IPS DF 6.9 (cell line): ENCODE results near the gene SEMA4A.
A peak's percentile ranks its signal among the peaks of the same experiment; 100 is the strongest.

Experiments
- DNase-seq: peaks from one replicate; pipeline ENCODE4 v3.0.0-alpha.2; 2013; ENCODE audit warnings: low read depth, low spot score
- H3K27ac ChIP-seq: one replicate; pipeline ENCODE4 v1.5.1; 2013; ENCODE audit warnings: low read length, control low read depth
- H3K27me3 ChIP-seq: 2 replicates; pipeline ENCODE4 v1.6.1; 2013; ENCODE audit warnings: mild to moderate bottlenecking, low read length; ENCODE audit not compliant: control insufficient read depth, insufficient read depth
- H3K36me3 ChIP-seq: 2 replicates; pipeline ENCODE4 v1.6.1; 2013; ENCODE audit warnings: low read length; ENCODE audit not compliant: control insufficient read depth, insufficient read depth
- H3K4me1 ChIP-seq: 2 replicates; pipeline ENCODE4 v1.6.1; 2013; ENCODE audit warnings: low read length; ENCODE audit not compliant: control insufficient read depth, insufficient read depth
- H3K4me3 ChIP-seq: 2 replicates; pipeline ENCODE4 v1.5.1; 2013; ENCODE audit warnings: mild to moderate bottlenecking, low read length
- H3K9me3 ChIP-seq: 2 replicates; pipeline ENCODE4 v1.6.1; 2013; ENCODE audit warnings: low read length, inconsistent platforms; ENCODE audit not compliant: control insufficient read depth, insufficient read depth
- WGBS: extraction: QIAGEN DNeasy Blood & Tissue Kit; methylation state at CpG from one replicate; pipeline ENCODE4 v1.1.7; 2013; ENCODE audit warnings: mixed read lengths, missing lambda C conversion rate; ENCODE audit not compliant: insufficient read length, insufficient coverage; 5-methylcytosine and 5-hydroxymethylcytosine counted together

SEMA4A gene

DNA sequence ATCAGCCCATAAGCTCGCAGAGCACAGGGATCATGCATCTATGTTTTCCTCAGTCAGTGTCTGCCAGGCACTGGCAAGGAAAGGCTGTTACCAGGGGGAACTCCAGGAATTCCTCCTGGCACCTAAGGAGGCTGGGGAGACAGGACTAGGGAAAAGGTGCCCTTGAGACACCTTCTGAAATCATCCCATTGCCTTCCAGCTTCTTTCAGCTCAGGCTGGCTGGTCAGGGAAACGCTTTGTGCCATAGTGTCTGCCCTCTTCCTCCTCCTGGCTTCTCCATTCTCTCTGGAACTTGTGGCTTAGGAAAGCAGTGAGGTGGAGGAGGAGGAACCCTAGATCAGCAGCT is 25.1 kb upstream of the SEMA4A start:
- H3K27me3 ChIP-seq, result no peaks in the 10 kb centered on the region
- no peaks in the 10 kb centered on the region for H3K36me3 ChIP-seq
- H3K9me3 ChIP-seq, result no peaks in the 10 kb centered on the region
- H3K27ac ChIP-seq, result no peak overlapping the region
- H3K4me3 ChIP-seq, result no peak overlapping the region
- H3K4me1 ChIP-seq, result peaks cover 10% of the 10 kb centered on the region
- DNase-seq, result no peak
- no CpG with 5 or more reads among the region's 2 CpGs for WGBS

DNA sequence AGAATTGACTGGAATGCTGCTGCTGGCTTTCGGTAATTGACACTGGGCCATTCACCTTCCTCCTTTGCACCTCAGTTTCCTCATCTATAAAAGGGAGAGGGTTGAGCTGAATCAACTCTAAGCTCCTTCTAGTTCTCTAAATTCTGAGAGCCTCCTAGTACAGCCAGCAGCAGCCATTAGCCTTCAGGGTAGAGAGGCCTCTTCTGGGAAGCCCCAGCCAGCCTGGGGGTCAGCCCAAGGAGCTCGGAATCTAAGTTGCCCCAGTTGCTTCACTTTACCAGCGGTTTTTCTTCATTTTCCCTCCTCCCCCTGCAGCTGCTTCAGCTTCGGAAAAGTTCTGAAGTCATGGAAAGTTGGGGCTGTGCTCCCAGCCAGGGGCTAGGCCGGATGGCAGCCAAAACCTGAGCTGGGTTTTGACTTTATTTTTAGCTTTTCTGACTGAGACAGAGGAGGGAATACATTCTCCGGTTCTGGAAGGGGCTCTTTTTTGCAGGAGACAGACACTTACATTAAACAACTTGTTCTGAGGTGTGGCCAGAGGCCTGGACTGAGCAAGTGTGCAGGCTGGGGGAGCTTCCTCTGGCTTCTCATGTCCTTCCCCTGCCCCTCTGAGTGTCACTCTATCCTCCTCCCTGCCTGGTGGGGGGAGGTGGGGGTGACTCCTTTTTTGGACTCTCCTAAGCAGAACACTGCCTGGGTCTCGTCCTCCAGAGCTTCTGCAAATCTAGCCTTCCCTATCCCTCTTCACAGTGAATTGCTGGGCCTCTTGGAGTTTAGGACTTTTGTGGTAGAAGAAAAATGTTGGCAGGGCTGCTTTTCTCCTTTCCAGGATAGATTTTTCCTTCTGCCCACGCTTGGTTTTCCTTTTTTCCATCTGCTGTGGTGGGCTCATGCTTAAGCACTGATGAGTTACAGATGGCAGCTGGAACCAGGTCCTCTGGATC is 24.5 kb upstream of the SEMA4A start:
- H3K9me3 ChIP-seq, result no peaks in the 10 kb centered on the region
- no peak overlapping the region for H3K4me3 ChIP-seq
- H3K4me1 ChIP-seq, result peaks cover 9% of the 10 kb centered on the region
- no peak for DNase-seq
- no peaks in the 10 kb centered on the region for H3K27me3 ChIP-seq
- no CpG with 5 or more reads among the region's 8 CpGs for WGBS
- H3K36me3 ChIP-seq, result no peaks in the 10 kb centered on the region
- no peak overlapping the region for H3K27ac ChIP-seq

DNA sequence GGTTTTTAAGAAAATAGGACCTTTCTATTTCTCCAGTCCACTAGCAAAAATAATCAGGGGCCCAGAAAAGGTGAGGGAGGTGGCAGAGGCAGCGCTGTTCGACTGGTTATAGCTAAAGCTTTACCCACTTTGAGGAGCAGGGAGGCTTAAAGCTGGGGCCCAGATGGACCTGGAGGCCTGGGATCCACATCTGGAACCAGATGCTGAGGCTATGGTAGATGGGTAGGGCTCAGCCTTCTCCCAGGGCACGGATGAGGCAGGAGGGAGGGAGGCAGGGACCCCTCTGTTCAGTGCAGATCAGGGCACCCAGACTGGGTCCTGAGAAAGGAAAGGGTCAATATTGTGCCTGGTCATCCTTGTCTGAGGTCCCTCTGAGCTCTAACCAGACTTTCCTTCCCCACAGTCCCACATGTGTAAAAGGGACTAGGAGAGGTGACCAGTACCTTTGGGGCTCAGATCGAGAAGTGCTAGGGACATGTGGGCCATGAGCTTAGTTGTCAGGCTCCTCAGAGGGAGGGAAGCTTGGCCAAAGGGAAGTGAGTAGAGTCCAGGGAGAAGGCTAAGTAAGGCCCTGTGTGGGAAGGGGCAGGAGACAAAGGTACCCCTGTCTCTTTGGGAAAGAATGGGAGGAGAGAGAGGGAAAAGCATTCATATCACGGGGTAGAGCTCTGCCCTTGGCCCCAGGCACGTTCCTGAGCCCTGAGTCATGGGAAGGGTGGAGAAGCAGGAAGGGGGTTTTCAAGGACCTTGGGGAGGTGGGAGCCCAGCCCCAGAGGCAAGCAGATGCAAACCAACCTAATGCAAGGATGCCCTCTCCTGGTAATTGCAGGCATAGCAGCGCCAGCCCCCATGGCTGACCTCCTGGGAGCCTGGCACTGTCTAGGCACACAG is 23.5 kb upstream of the SEMA4A start:
- peaks cover 3% of the 10 kb centered on the region; the same call in 1 of the 2 replicates for H3K36me3 ChIP-seq
- peaks cover 8% of the 10 kb centered on the region for H3K4me1 ChIP-seq
- DNase-seq, result peak; percentile 96
- no peak overlapping the region for H3K27ac ChIP-seq
- no peak overlapping the region for H3K4me3 ChIP-seq
- H3K27me3 ChIP-seq, result no peaks in the 10 kb centered on the region
- H3K9me3 ChIP-seq, result no peaks in the 10 kb centered on the region
- no CpG with 5 or more reads among the region's 7 CpGs for WGBS

DNA sequence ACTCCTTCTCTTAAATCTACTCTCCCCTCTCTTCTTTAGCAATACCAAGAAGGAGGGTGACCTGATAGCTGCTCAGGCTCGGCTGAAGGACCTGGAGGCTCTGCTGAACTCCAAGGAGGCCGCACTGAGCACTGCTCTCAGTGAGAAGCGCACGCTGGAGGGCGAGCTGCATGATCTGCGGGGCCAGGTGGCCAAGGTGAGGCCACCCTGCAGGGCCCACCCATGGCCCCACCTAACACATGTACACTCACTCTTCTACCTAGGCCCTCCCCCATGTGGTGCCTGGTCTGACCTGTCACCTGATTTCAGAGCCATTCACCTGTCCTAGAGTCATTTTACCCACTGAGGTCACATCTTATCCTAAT is 22.8 kb upstream of the SEMA4A start:
- H3K36me3 ChIP-seq, result peaks cover 5% of the 10 kb centered on the region
- DNase-seq, result no peak
- H3K27me3 ChIP-seq, result no peaks in the 10 kb centered on the region
- no peaks in the 10 kb centered on the region for H3K9me3 ChIP-seq
- no CpG with 5 or more reads among the region's 6 CpGs for WGBS
- no peak overlapping the region for H3K27ac ChIP-seq
- no peak overlapping the region for H3K4me3 ChIP-seq
- H3K4me1 ChIP-seq, result peaks cover 8% of the 10 kb centered on the region

DNA sequence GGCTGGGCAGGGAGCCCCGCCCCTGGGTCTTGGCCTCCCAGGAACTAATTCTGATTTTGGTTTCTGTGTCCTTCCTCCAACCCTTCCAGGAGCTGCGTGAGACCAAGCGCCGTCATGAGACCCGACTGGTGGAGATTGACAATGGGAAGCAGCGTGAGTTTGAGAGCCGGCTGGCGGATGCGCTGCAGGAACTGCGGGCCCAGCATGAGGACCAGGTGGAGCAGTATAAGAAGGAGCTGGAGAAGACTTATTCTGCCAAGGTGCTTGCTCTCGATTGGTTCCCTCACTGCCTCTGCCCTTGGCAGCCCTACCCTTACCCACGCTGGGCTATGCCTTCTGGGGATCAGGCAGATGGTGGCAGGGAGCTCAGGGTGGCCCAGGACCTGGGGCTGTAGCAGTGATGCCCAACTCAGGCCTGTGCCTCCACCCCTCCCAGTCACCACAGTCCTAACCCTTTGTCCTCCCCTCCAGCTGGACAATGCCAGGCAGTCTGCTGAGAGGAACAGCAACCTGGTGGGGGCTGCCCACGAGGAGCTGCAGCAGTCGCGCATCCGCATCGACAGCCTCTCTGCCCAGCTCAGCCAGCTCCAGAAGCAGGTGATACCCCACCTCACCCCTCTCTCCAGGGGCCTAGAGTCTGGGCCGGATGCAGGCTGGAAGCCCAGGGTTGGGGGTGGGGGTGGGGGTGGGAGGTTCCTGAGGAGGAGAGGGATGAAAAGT is 18.5 kb upstream of the SEMA4A start:
- Histone ChIP-seq H3K27me3 (no peaks in the 10 kb centered on the region), H3K27ac (no peak overlapping the region), H3K4me3 (no peak overlapping the region), H3K9me3 (no peaks in the 10 kb centered on the region), H3K4me1 (peaks cover 2% of the 10 kb centered on the region), H3K36me3 (peaks cover 20% of the 10 kb centered on the region)
- WGBS, result no CpG with 5 or more reads among the region's 18 CpGs
- DNase-seq, result no peak

DNA sequence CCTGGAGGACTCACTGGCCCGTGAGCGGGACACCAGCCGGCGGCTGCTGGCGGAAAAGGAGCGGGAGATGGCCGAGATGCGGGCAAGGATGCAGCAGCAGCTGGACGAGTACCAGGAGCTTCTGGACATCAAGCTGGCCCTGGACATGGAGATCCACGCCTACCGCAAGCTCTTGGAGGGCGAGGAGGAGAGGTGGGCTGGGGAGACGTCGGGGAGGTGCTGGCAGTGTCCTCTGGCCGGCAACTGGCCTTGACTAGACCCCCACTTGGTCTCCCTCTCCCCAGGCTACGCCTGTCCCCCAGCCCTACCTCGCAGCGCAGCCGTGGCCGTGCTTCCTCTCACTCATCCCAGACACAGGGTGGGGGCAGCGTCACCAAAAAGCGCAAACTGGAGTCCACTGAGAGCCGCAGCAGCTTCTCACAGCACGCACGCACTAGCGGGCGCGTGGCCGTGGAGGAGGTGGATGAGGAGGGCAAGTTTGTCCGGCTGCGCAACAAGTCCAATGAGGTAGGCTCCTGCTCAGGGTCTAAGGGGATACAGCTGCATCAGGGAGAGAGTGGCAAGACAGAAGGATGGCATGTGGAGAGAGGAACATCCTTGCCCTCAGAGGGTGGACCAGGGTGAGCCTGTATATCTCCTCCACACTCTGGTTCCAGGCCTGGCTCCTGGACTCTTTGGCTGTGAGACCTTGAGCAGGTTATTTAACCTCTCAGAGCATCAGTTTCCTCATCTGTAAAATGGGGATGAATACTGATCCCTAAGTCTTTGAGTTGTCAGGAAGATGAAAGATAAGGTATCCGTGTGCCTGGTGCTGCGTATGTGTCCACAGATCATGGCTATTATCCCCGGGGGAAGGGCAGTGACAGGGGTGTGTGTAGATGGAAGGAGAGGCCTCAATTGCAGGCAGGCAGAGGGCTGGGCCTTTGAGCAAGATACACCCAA is 17.2 kb upstream of the SEMA4A start:
- no peaks in the 10 kb centered on the region for H3K9me3 ChIP-seq
- H3K36me3 ChIP-seq, result peaks cover 20% of the 10 kb centered on the region
- no peak for DNase-seq
- WGBS, result no CpG with 5 or more reads among the region's 34 CpGs
- no peaks in the 10 kb centered on the region for H3K27me3 ChIP-seq
- H3K4me3 ChIP-seq, result no peak overlapping the region
- no peaks in the 10 kb centered on the region for H3K4me1 ChIP-seq
- no peak overlapping the region for H3K27ac ChIP-seq

DNA sequence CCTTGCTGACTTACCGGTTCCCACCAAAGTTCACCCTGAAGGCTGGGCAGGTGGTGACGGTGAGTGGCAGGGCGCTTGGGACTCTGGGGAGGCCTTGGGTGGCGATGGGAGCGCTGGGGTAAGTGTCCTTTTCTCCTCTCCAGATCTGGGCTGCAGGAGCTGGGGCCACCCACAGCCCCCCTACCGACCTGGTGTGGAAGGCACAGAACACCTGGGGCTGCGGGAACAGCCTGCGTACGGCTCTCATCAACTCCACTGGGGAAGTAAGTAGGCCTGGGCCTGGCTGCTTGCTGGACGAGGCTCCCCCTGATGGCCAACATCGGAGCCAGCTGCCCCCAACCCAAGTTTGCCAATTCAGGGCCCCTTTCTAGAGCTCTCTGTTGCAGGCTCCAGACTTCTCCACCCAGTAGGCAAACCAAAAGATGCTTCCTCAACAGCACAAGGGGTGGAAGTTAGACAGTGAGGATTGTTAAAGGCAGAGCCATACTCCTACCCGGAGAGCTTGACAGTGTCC is 16.4 kb upstream of the SEMA4A start:
- Histone ChIP-seq H3K27ac (no peak overlapping the region), H3K9me3 (no peaks in the 10 kb centered on the region), H3K36me3 (peaks cover 20% of the 10 kb centered on the region), H3K4me3 (no peak overlapping the region), H3K27me3 (no peaks in the 10 kb centered on the region), H3K4me1 (no peaks in the 10 kb centered on the region)
- no peak for DNase-seq
- WGBS, result no CpG with 5 or more reads among the region's 12 CpGs

DNA sequence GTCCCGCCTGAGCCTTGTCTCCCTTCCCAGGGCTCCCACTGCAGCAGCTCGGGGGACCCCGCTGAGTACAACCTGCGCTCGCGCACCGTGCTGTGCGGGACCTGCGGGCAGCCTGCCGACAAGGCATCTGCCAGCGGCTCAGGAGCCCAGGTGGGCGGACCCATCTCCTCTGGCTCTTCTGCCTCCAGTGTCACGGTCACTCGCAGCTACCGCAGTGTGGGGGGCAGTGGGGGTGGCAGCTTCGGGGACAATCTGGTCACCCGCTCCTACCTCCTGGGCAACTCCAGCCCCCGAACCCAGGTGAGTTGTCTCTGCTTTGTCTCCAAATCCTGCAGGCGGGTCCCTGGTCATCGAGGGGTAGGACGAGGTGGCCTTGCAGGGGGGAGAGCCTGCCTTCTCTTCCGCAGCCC is 14.9 kb upstream of the SEMA4A start:
- H3K4me3 ChIP-seq, result no peak overlapping the region
- WGBS, result no CpG with 5 or more reads among the region's 22 CpGs
- H3K9me3 ChIP-seq, result no peaks in the 10 kb centered on the region
- H3K27me3 ChIP-seq, result no peaks in the 10 kb centered on the region
- H3K36me3 ChIP-seq, result peaks cover 20% of the 10 kb centered on the region
- no peak for DNase-seq
- H3K27ac ChIP-seq, result no peak overlapping the region
- H3K4me1 ChIP-seq, result no peaks in the 10 kb centered on the region

DNA sequence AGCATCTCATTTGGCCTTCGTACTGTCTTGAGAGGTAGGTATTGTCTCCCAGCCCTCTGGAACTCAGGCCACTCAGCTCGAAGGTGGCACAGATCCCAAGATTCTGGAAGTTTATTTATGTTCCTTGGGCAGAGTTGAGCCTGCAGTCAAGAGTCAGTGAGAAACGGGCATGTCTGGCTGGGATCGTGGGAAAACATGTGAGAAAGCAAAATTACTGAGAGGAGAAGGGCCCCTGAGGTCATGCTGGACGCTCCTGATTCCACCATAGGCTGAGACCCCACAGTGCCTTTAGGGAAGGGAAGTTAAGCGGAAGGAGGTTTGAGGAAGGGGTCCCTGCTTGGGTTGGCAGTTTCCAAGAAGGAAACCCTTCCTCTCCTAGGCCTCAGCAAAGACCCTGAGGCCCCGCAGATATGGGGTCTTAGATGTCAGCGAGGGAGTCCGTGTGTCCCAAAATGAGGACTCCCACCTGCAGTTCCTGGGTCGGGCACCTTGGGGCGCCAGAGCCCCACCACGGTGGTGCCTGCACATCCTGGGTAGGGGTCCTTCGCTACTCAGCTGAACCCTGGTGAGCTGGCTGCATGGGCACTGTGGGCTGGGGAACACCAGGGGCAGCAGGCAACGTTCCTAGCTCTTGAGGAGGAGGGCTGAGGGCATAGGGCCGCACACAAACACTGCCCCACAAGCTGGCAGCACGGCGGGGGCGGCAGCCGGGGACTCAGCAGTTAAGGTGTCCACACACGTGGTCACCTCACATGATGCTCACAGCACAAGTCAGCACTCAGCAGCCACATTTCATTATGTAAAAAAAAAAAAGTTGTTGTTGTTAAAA is 12.3 kb upstream of the SEMA4A start:
- no peaks in the 10 kb centered on the region for H3K27me3 ChIP-seq
- no peak overlapping the region for H3K27ac ChIP-seq
- no peaks in the 10 kb centered on the region for H3K9me3 ChIP-seq
- DNase-seq, result no peak
- H3K4me1 ChIP-seq, result no peaks in the 10 kb centered on the region; the same call in 1 of the 2 replicates
- no CpG with 5 or more reads among the region's 20 CpGs for WGBS
- no peak overlapping the region for H3K4me3 ChIP-seq
- peaks cover 10% of the 10 kb centered on the region for H3K36me3 ChIP-seq
